ENCODE results near the gene IFNLR1.

- no peak for TF ChIP-seq CTCF (IDR thresholded peaks at IDR 0.05)
- no peak for TF ChIP-seq POLR2A (IDR thresholded peaks at IDR 0.05)
These were observed 32.9 kb downstream of the IFNLR1 start for GRCh38 chr1:24154215-24154614.
